Left ventricle myocardium inferior (tissue), 1 donor: Measurements from ENCODE around the gene PIGQ. TPM values are rescaled to one million over a fixed set of nuclear protein-coding genes. Genes with fewer than 3 reads are reported as not detected.

Source experiments
- DNase-seq: peaks from one replicate; pipeline ENCODE4 v3.0.0-alpha.2; 2020
- H3K27ac ChIP-seq: fragments of 200-600 bp; replicated peaks from 2 replicates; pipeline ENCODE4 v1.8.0; 2021
- H3K27me3 ChIP-seq: fragments of 200-600 bp; 2 replicates; pipeline ENCODE4 v1.8.0; 2021; ENCODE audit warnings: low read depth
- H3K36me3 ChIP-seq: fragments of 200-600 bp; 2 replicates; pipeline ENCODE4 v1.8.0; 2021
- H3K4me1 ChIP-seq: fragments of 200-600 bp; 2 replicates; pipeline ENCODE4 v1.8.0; 2021
- H3K4me3 ChIP-seq: fragments of 200-600 bp; 2 replicates; pipeline ENCODE4 v1.8.0; 2021; ENCODE audit warnings: mild to moderate bottlenecking, moderate library complexity
- H3K9me3 ChIP-seq: fragments of 200-600 bp; replicated peaks from 2 replicates; pipeline ENCODE4 v1.8.0; 2021
- CTCF ChIP-seq: fragments of 200-600 bp; IDR thresholded peaks from 2 replicates; pipeline ENCODE4 v1.8.0; 2021; ENCODE audit warnings: antibody characterized with exemption, mild to moderate bottlenecking, borderline replicate concordance
- intact Hi-C: fragments of 100-400 bp; cut with micrococcal nuclease; formaldehyde crosslinking; loops from one replicate; pipeline ENCODE4 v1.11.0; 2022
- total RNA-seq: library from RNA; stranded (reverse); fragmentation: NEBNext Ultra II Directional; extraction: Animal tissue kit (Norgen Biotek cat#: 25700); gene quantifications from one replicate; pipeline ENCODE4 v1.2.1, GENCODE V29; 2021
- donor health status: DM: no; HTN: yes; CAD: no; lungs with severe emphysema.

The PIGQ gene
- total RNA-seq, 1 donor from 2014 or later = 21.4 TPM

DNA sequence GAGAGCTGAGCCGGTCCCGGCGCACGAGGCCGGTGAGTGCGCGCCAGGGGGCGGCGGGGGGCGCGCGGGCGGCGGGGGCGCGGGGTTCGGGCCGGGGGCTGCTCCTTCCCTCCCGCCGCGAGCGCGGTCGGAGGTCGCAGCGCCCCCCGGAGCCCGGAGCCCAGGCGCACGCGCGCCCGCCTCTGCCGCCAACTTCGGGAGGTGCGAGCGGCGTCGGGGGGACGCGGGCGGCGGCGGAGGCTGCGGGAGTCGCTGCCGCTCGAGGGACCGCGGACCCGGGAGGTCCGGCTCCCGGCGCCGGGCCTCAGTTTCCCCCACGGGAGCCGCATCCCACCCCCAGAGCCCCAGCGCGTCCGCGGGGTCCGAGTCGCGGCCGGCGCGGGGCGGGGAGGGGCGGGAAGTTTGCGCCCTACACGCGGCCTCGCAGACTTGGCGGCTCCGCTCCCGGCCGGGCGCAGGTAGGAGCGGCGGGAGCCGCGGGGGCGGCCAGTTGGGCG lies 9.5 kb upstream of the PIGQ start, which contains the start of gene PRR35:
TSS of gene PRR35 (plus strand) at position 191 of the 497 bp plus-strand sequence. CDS start 2,901 bp downstream, outside the sequence.
- intact Hi-C loops = no loop called here
- peak within 1 kb of the TSS; percentile 9 for H3K4me3 ChIP-seq

DNA sequence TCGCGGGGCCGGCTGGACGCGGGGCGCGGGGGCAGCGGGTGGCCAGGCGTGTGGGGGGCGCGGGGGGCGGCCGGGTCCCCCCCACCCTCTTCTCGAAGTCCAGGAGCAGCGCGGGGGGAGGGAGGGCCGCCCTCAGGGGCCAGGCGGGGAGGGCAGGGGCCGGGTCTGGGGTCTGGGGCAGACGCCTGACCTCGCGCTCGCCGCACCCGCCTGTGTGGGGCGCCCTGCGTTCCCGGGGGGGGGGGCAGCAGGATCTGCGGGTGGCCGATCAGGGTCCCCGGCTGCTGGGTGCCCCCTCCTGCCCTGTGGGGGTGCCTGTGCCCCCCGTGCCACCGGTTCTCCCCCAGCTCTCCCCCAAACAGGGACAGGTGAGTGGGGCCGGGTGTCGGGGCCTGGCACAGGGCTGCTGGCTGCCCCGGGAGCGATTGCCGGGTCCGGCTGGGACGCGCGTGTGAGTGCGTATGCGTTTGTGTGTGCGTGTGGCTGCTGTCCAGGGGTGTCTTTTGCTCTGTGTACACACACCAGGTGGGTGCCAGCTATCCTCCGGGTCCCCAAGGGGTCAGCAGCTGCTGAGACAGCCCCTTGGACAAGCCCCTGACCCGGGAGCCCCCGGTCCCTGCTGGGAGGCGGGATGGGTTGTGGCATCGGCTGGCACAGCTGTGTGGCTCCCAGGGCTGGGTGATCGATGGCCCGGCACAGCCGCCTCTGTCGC lies 8.9 kb upstream of the PIGQ start:
- intact Hi-C loops = no loop called here
- Histone ChIP-seq H3K9me3 (no peaks in the 10 kb centered on the region), H3K36me3 (no peaks in the 10 kb centered on the region), H3K4me3 (no peak overlapping the region), H3K27me3 (peaks cover 76% of the 10 kb centered on the region), H3K4me1 (peaks cover 16% of the 10 kb centered on the region), H3K27ac (no peak overlapping the region)
- no peak for TF ChIP-seq CTCF
- DNase-seq = no peak

More for the DNA sequence above, 9.5 kb upstream of the PIGQ start, which contains the start of gene PRR35:
- Histone ChIP-seq H3K27ac (no peak within 1 kb of the TSS), H3K9me3 (no peaks in the 10 kb centered on the region), H3K4me1 (peaks cover 13% of the 10 kb centered on the region), H3K27me3 (peaks cover 76% of the 10 kb centered on the region), H3K36me3 (no peaks in the 10 kb centered on the region)
- DNase-seq = no peak
- TF ChIP-seq CTCF = no peak

GRCh38 chr16:561413-561794 lies 8.4 kb upstream of the PIGQ start:
- Histone ChIP-seq H3K4me1 (peaks cover 21% of the 10 kb centered on the region), H3K27ac (no peak overlapping the region), H3K27me3 (peaks cover 76% of the 10 kb centered on the region), H3K4me3 (no peak overlapping the region), H3K36me3 (no peaks in the 10 kb centered on the region), H3K9me3 (no peaks in the 10 kb centered on the region)
- no peak for DNase-seq
- intact Hi-C loops = no loop called here
- TF ChIP-seq CTCF = no peak

DNA sequence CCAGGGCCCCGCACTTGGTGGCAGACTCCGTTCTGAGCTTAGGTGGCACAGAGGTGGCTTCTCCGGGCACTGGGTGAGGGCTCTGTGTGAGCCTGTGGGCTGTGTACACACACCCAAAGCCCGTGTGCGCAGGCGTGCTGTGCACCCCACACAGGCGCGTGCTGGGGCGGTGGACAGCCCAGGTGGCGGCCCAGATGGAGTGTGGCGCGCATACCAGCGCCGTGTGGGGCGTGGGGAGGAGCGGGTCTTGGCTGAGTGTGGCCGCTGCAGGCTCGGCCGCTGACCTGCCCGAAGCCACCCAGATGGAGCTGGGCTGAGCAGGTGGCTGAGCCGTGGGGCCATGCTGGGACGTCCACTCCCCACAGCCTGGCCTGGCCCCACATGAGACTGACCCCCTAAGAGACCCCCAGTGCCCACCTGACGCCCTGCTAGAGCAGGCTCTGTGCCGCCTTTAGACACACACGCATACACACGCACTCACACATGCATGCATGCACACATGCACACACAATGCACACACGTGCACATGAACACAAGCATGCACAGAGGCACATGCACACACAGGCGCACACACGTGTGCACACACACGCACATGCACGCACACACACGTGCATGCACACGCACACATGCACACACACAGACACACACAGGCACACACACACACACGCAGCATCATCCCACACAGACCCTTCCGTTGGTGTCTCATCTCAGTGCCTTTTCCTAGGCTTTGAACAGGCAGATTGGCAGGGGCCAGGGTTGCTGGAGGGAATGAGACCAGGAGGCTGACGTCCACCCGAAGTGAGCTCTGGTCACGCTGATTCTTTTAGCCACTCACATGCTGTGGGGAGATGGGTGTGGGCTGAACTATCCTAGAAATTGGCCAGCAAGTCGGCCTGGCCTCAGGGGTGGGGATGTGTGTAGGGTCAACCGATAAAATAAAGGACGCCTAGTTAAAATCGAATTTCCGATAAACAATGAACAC lies 7.5 kb upstream of the PIGQ start:
- Histone ChIP-seq H3K4me1 (peaks cover 30% of the 10 kb centered on the region), H3K9me3 (no peaks in the 10 kb centered on the region), H3K36me3 (no peaks in the 10 kb centered on the region), H3K27me3 (peaks cover 76% of the 10 kb centered on the region), H3K27ac (no peak overlapping the region), H3K4me3 (no peak overlapping the region)
- intact Hi-C loops = no loop called here
- TF ChIP-seq CTCF = no peak
- DNase-seq = no peak

DNA sequence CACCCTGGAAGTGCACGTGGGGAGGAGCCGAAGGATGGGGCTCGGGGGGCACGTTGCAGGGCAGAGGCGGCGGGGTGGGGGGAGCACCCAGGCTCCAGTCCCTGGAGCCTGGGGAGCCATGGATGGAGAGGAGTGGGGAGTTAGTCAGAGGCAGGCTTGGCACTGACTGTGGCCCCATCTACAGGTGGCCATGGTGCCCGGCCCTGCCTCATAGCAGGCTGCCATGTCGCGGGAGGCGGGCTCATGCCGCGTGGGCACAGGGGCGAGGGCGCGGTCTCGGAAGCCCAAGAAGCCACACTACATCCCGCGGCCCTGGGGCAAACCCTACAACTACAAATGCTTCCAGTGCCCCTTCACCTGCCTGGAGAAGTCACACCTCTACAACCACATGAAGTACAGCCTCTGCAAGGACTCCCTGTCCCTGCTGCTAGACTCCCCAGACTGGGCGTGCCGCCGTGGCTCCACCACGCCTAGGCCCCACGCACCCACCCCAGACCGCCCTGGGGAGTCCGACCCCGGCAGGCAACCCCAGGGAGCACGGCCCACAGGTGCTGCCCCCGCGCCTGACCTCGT lies 6.6 kb upstream of the PIGQ start:
- no peak for DNase-seq
- no peak for TF ChIP-seq CTCF
- Histone ChIP-seq H3K27ac (no peak overlapping the region), H3K9me3 (no peaks in the 10 kb centered on the region), H3K27me3 (peaks cover 70% of the 10 kb centered on the region), H3K4me3 (no peak overlapping the region), H3K4me1 (peaks cover 36% of the 10 kb centered on the region), H3K36me3 (no peaks in the 10 kb centered on the region)
- intact Hi-C loops = no loop called here
